ENCODE results near the gene NKX2-4. TPM values are rescaled to one million over a fixed set of nuclear protein-coding genes. Genes with fewer than 3 reads are reported as not detected.

NKX2-4 gene
- polyA plus RNA-seq, 1 donor from 2014 or later = not detected

GRCh38 chr20:21356386-21356785 is 40.9 kb downstream of the NKX2-4 start:
- Histone ChIP-seq H3K4me3 (ENCODE audit: low read length) (no peak overlapping the region), H3K79me2 (replicated peaks; ENCODE audit: insufficient read depth, low read length) (peaks cover 4% of the 10 kb centered on the region), H3F3A (ENCODE audit: insufficient read depth, low read length, poor library complexity, severe bottlenecking) (no peaks in the 10 kb centered on the region), H3K9me2 (ENCODE audit: insufficient read depth, low read length) (no peaks in the 10 kb centered on the region), H4K20me1 (ENCODE audit: insufficient read depth) (no peaks in the 10 kb centered on the region), H2AFZ (ENCODE audit: low read depth, low read length) (no peak overlapping the region), H3K4me2 (ENCODE audit: low read length) (no peak overlapping the region), H3K9ac (ENCODE audit: low read length) (no peak overlapping the region), H3K36me3 (ENCODE audit: insufficient read depth, low read length) (peaks cover 15% of the 10 kb centered on the region), H3K27ac (ENCODE audit: low read length) (no peak overlapping the region), H3K9me3 (ENCODE audit: low read length) (no peaks in the 10 kb centered on the region), H3K27me3 (ENCODE audit: insufficient read depth, low read depth, low read length) (no peaks in the 10 kb centered on the region)
- TF ChIP-seq TAF1 (IDR thresholded peaks at IDR 0.05; ENCODE audit: low read depth) = no peak
- no peak for TF ChIP-seq MXI1 (conservative IDR thresholded peaks at IDR 0.05; ENCODE audit: poor library complexity, severe bottlenecking)
- TF ChIP-seq SMC3 (conservative IDR thresholded peaks at IDR 0.05; ENCODE audit: poor library complexity) = no peak
- TF ChIP-seq EP300 (conservative IDR thresholded peaks at IDR 0.05; ENCODE audit: poor library complexity, severe bottlenecking) = no peak

DNA sequence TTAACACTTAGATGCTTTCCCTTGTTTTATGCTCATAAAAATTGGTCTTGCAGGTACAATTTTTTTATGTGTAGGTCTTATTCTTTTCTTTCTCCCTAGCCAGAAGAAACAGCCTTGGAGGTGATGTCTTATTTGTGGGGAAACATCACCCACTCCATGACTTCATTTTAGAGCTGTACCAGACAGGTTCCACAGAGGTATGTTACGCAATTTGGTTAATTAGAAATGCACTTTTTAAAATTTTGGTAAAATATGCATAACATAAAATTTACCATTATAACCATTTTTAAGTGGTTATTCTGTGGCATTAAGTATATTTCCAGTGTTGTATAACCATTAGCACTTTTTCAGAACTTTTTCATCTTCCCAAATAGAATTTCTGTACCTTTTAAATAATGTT is 41.3 kb downstream of the NKX2-4 start:
- peaks cover 15% of the 10 kb centered on the region for H3K36me3 ChIP-seq (ENCODE audit: insufficient read depth, low read length)

More for the DNA sequence above, 41.3 kb downstream of the NKX2-4 start:
- no peak overlapping the region for H2AFZ ChIP-seq (ENCODE audit: low read depth, low read length)
- TF ChIP-seq RAD21 (conservative IDR thresholded peaks at IDR 0.05) = no peak
- TF ChIP-seq, protein P1, sequence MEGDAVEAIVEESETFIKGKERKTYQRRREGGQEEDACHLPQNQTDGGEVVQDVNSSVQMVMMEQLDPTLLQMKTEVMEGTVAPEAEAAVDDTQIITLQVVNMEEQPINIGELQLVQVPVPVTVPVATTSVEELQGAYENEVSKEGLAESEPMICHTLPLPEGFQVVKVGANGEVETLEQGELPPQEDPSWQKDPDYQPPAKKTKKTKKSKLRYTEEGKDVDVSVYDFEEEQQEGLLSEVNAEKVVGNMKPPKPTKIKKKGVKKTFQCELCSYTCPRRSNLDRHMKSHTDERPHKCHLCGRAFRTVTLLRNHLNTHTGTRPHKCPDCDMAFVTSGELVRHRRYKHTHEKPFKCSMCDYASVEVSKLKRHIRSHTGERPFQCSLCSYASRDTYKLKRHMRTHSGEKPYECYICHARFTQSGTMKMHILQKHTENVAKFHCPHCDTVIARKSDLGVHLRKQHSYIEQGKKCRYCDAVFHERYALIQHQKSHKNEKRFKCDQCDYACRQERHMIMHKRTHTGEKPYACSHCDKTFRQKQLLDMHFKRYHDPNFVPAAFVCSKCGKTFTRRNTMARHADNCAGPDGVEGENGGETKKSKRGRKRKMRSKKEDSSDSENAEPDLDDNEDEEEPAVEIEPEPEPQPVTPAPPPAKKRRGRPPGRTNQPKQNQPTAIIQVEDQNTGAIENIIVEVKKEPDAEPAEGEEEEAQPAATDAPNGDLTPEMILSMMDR (IDR thresholded peaks at IDR 0.05; ENCODE audit: poor library complexity, severe bottlenecking) = no peak
- no peak for TF ChIP-seq TAF1 (IDR thresholded peaks at IDR 0.05; ENCODE audit: low read depth)
- TF ChIP-seq REST (IDR thresholded peaks at IDR 0.05; ENCODE audit: borderline replicate concordance) = no peak
- TF ChIP-seq SMC3 (conservative IDR thresholded peaks at IDR 0.05; ENCODE audit: poor library complexity) = no peak
- no peak for TF ChIP-seq MXI1 (conservative IDR thresholded peaks at IDR 0.05; ENCODE audit: poor library complexity, severe bottlenecking)
- no peak for TF ChIP-seq EP300 (conservative IDR thresholded peaks at IDR 0.05; ENCODE audit: poor library complexity, severe bottlenecking)
- no peak for TF ChIP-seq EZH2 (IDR thresholded peaks at IDR 0.05; ENCODE audit: borderline replicate concordance, insufficient read depth, low read length, poor library complexity, severe bottlenecking)
- no peak for TF ChIP-seq POLR2AphosphoS5 (IDR thresholded peaks at IDR 0.05)
- no peaks in the 10 kb centered on the region for H4K20me1 ChIP-seq (ENCODE audit: insufficient read depth)
- H3K79me2 ChIP-seq (replicated peaks; ENCODE audit: insufficient read depth, low read length) = peaks cover 4% of the 10 kb centered on the region
- H3K4me3 ChIP-seq (ENCODE audit: low read length) = no peak overlapping the region
- H3K9me3 ChIP-seq (ENCODE audit: low read length) = no peaks in the 10 kb centered on the region
- H3K9me2 ChIP-seq (ENCODE audit: insufficient read depth, low read length) = no peaks in the 10 kb centered on the region
- no peak overlapping the region for H3K4me2 ChIP-seq (ENCODE audit: low read length)
- no peak overlapping the region for H3K27ac ChIP-seq (ENCODE audit: low read length)
- no peaks in the 10 kb centered on the region for H3K27me3 ChIP-seq (ENCODE audit: insufficient read depth, low read depth, low read length)
- no peak overlapping the region for H3K9ac ChIP-seq (ENCODE audit: low read length)
- no peaks in the 10 kb centered on the region for H3F3A ChIP-seq (ENCODE audit: insufficient read depth, low read length, poor library complexity, severe bottlenecking)
